HL-60 (cell line): ENCODE measurements around the gene SETBP1.

Experiments
- CTCF ChIP-seq: IDR thresholded peaks from one replicate; pipeline ENCODE4 v1.5.1; 2011; ENCODE audit warnings: low read length, control low read depth, inconsistent platforms; ENCODE audit not compliant: insufficient read depth
- GABPA ChIP-seq: IDR thresholded peaks from 2 replicates; pipeline ENCODE4 v1.6.1; 2012; ENCODE audit warnings: low read depth
- REST ChIP-seq: IDR thresholded peaks from 2 replicates; pipeline ENCODE4 v1.6.1; 2012; ENCODE audit warnings: low read depth; ENCODE audit not compliant: insufficient replicate concordance

GRCh38 chr18:45046228-45046627 is 365.5 kb downstream of the SETBP1 start:
- TF ChIP-seq CTCF (no peak), GABPA (no peak), REST (no peak)
